ENCODE data around the gene GPR183. TPM values are rescaled to one million over a fixed set of nuclear protein-coding genes. Genes with fewer than 3 reads are reported as not detected.
"Not testable (repeated sequence)": the region's sequence is repeated elsewhere in the genome, so short reads cannot be mapped to it uniquely, and the experiment has no call there.

GPR183 gene
- total and polyA plus RNA-seq, 2 of the 8 experiments (the other 6 are each of a cell fraction or from before 2014, with no cell fraction given) = not detected

DNA sequence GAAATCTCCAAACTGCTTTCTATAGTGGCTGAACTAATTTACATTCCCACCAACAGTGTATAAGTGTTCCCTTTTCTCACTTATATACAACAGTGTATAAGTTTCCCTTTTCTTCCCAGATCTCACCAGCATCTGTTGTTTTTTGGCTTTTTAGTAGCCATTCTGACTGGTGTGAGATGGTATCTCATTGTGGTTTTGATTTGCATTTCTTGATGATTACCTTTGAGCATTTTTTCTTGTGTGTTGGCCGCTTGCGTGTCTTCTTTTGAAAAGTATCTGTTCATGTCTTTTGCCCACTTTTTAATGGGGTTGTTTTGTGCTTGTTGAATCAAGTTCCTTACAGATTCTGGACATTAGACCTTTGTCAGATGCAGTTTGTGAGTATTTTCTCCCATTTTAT lies 57.6 kb downstream of the GPR183 start:
- H2BK5ac ChIP-seq (ENCODE audit: low read depth, low read length); H4K8ac ChIP-seq (ENCODE audit: extremely low read depth, insufficient read depth, low read length); POLR2A ChIA-PET (ENCODE audit: partially characterized antibody); H3K4me3 ChIP-seq (ENCODE audit: extremely low read depth in 1 of 4, insufficient read depth in 2 of 4, low read depth in 3 of 4, low read length in 4 of 4); H2AFZ ChIP-seq (ENCODE audit: low read length); H2BK120ac ChIP-seq (replicated peaks; ENCODE audit: low read depth, low read length); H3K36me3 ChIP-seq (ENCODE audit: control insufficient read depth in 2 of 4, insufficient read depth in 4 of 4, low read length in 3 of 4); H3K4ac ChIP-seq (replicated peaks; ENCODE audit: insufficient read length, low read depth, low read length); H4K91ac ChIP-seq (replicated peaks; ENCODE audit: insufficient read length, low read length); H3K79me1 ChIP-seq (ENCODE audit: low read depth, low read length); H2BK20ac ChIP-seq (ENCODE audit: low read length); DNase-seq (ENCODE audit: low read depth in 1 of 2, low spot score in 2 of 2); H2AK5ac ChIP-seq (ENCODE audit: low read depth, low read length); H3K4me2 ChIP-seq (ENCODE audit: insufficient read depth in 1 of 2, low read depth in 2 of 2, low read length in 2 of 2); H4K5ac ChIP-seq (ENCODE audit: insufficient read length, low read depth, low read length); H3K27me3 ChIP-seq (replicated peaks in 1 of 4; ENCODE audit: control insufficient read depth in 3 of 4, extremely low read depth in 1 of 4, insufficient read depth in 3 of 4, low read length in 3 of 4); H3K18ac ChIP-seq (ENCODE audit: extremely low read depth, low read length); H2BK15ac ChIP-seq (ENCODE audit: low read length); H3K9me3 ChIP-seq (ENCODE audit: insufficient read depth in 2 of 2, low read depth in 1 of 2, low read length in 1 of 2); H4K20me1 ChIP-seq (replicated peaks in 1 of 2; ENCODE audit: control insufficient read depth in 1 of 2, insufficient read depth in 2 of 2, low read length in 2 of 2); H3K14ac ChIP-seq (ENCODE audit: insufficient read length); H3K79me2 ChIP-seq (ENCODE audit: control insufficient read depth in 1 of 2, insufficient read depth in 2 of 2, low read length in 2 of 2); H3K27ac ChIP-seq (ENCODE audit: low read depth, low read length); H2BK12ac ChIP-seq (ENCODE audit: low read depth, low read length); H3K56ac ChIP-seq (replicated peaks; ENCODE audit: insufficient read length, low read depth, low read length); FAIRE-seq; H3K23ac ChIP-seq (ENCODE audit: insufficient read length); H3K23me2 ChIP-seq (ENCODE audit: low read depth, low read length); H3K9ac ChIP-seq (replicated peaks in 1 of 4; ENCODE audit: extremely low read depth in 1 of 4, low read depth in 3 of 4, low read length in 3 of 4); H3K4me1 ChIP-seq (replicated peaks in 1 of 4; ENCODE audit: control insufficient read depth in 3 of 4, insufficient read depth in 4 of 4, low read length in 3 of 4): not testable (repeated sequence)
- CTCF ChIA-PET (ENCODE audit: partially characterized antibody) = interaction anchor here (1.6 kb wide), 1 partner anchor 10 kb away, joined by 3 read pairs; no protein-coding TSS in a partner anchor
- WGBS, 2 experiments (ENCODE audit: extremely low coverage in 1 of 2, insufficient coverage in 1 of 2, insufficient read length in 1 of 2, insufficient replicate concordance in 2 of 2, low coverage in 1 of 2, low lambda C conversion rate in 2 of 2, missing lambda C conversion rate in 1 of 2) = 94% methylated on average over 2 of the region's 2 CpGs; no CpG with 5 or more reads in 1 of the 2 experiments

DNA sequence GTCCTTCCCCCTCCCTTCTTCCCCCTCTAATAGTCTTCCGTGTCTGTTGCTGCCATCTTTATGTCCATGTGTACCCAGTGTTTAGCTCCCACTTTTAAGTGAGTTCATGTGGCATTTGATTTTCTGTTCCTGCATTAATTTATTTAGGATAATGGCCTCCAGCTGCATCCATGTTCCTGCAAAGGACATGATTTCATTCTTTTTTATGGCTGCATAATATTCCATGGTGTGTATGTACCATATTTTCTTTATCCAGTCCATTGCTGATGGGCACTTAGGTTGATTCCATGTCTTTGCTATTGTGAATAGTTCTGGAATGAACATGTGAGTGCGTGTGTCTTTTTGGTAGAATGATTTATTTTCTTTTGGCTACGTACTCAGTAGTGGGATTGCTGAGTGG lies 58.0 kb downstream of the GPR183 start:
- H4K20me1 ChIP-seq (replicated peaks in 1 of 2; ENCODE audit: control insufficient read depth in 1 of 2, insufficient read depth in 2 of 2, low read length in 2 of 2); DNase-seq (ENCODE audit: low read depth in 1 of 2, low spot score in 2 of 2); H2BK5ac ChIP-seq (ENCODE audit: low read depth, low read length); H3K9me3 ChIP-seq (ENCODE audit: insufficient read depth in 2 of 2, low read depth in 1 of 2, low read length in 1 of 2); POLR2A ChIA-PET (ENCODE audit: partially characterized antibody); H3K27me3 ChIP-seq (replicated peaks in 1 of 4; ENCODE audit: control insufficient read depth in 3 of 4, extremely low read depth in 1 of 4, insufficient read depth in 3 of 4, low read length in 3 of 4); H4K8ac ChIP-seq (ENCODE audit: extremely low read depth, insufficient read depth, low read length); H3K36me3 ChIP-seq (ENCODE audit: control insufficient read depth in 2 of 4, insufficient read depth in 4 of 4, low read length in 3 of 4); H3K56ac ChIP-seq (replicated peaks; ENCODE audit: insufficient read length, low read depth, low read length); H2AK5ac ChIP-seq (ENCODE audit: low read depth, low read length); H3K4me1 ChIP-seq (replicated peaks in 1 of 4; ENCODE audit: control insufficient read depth in 3 of 4, insufficient read depth in 4 of 4, low read length in 3 of 4); H2BK15ac ChIP-seq (ENCODE audit: low read length); H3K79me2 ChIP-seq (ENCODE audit: control insufficient read depth in 1 of 2, insufficient read depth in 2 of 2, low read length in 2 of 2); H2BK20ac ChIP-seq (ENCODE audit: low read length); H3K23me2 ChIP-seq (ENCODE audit: low read depth, low read length); H2AFZ ChIP-seq (ENCODE audit: low read length); H4K5ac ChIP-seq (ENCODE audit: insufficient read length, low read depth, low read length); H3K23ac ChIP-seq (ENCODE audit: insufficient read length); H3K79me1 ChIP-seq (ENCODE audit: low read depth, low read length); H3K4ac ChIP-seq (replicated peaks; ENCODE audit: insufficient read length, low read depth, low read length); H3K18ac ChIP-seq (ENCODE audit: extremely low read depth, low read length); H4K91ac ChIP-seq (replicated peaks; ENCODE audit: insufficient read length, low read length); H3K27ac ChIP-seq (ENCODE audit: low read depth, low read length); FAIRE-seq; H2BK120ac ChIP-seq (replicated peaks; ENCODE audit: low read depth, low read length); H3K14ac ChIP-seq (ENCODE audit: insufficient read length); H3K4me3 ChIP-seq (ENCODE audit: extremely low read depth in 1 of 4, insufficient read depth in 2 of 4, low read depth in 3 of 4, low read length in 4 of 4); H3K4me2 ChIP-seq (ENCODE audit: insufficient read depth in 1 of 2, low read depth in 2 of 2, low read length in 2 of 2); H3K9ac ChIP-seq (replicated peaks in 1 of 4; ENCODE audit: extremely low read depth in 1 of 4, low read depth in 3 of 4, low read length in 3 of 4); H2BK12ac ChIP-seq (ENCODE audit: low read depth, low read length): not testable (repeated sequence)
- CTCF ChIA-PET (ENCODE audit: partially characterized antibody) = interaction anchor here (0.6 to 1.6 kb wide), 3 partner anchors 10 to 799 kb away, joined by 3 to 4 read pairs (median 3); no protein-coding TSS in a partner anchor
- 77% methylated on average over 3 of the region's 3 CpGs; no CpG with 5 or more reads in 1 of the 2 experiments for WGBS, 2 experiments (ENCODE audit: extremely low coverage in 1 of 2, insufficient coverage in 1 of 2, insufficient read length in 1 of 2, insufficient replicate concordance in 2 of 2, low coverage in 1 of 2, low lambda C conversion rate in 2 of 2, missing lambda C conversion rate in 1 of 2)
